HCEC 1CT (cell line): ENCODE results near the gene ANKS1A.

Source experiments
- DNase-seq: peaks from one replicate; pipeline ENCODE4 v3.0.0-alpha.2; 2017

Gene ANKS1A

GRCh38 chr6:35057449-35058357, 168.6 kb downstream of the ANKS1A start:
- DNase-seq, result no peak

DNA sequence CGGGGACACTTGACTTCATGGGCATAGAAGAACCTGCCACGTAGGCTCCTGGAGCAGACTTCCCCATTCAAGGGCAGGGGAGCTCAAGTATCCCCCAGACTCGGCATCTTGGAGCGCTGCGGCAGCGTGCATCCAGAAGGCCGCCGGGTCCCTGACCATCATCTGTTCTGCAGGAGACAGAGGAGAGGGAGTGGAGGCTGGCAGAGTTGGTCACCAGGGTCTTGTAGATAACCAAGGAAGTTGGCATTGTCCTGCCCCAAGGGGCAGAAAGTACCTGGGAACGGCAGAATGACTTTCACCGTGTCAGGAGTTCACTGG, 169.3 kb downstream of the ANKS1A start:
- DNase-seq, result no peak

DNA sequence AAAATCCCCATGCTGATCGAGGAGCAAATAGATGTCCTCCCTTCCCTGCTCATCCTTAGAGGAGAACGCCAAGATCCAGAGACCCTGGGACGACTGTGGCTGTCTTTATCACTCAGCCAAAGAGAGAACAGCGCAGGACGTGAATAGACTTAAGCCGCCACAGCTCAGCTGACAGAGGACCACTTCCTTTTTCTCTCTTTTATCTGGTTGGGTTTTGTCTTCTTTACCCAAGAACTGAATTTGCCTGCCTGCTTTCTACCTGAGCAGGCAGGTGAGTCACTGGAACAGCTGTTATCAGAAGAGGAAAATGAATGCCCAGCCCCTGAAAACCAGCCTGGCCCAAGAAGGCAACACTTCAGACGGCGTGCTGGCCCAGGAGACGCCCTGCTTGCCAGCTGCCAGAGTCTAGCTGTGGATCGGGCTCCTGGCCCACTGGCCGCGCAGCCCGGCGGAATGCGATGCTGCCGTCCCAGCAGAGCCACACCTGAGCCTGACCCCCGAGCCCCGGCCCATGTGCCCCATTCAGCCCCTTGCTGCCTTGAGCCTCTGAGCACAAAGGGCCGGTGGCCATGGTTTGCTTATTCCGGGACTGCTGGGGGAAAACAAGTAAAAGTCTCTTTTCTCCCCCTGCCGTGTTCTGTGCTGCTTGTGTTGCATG, 169.9 kb downstream of the ANKS1A start:
- DNase-seq, result no peak

- no peak for DNase-seq
Measured at GRCh38 chr6:35059596-35060345, 170.7 kb downstream of the ANKS1A start.

- no peak for DNase-seq
Measured at GRCh38 chr6:35061102-35061615, 172.1 kb downstream of the ANKS1A start.

GRCh38 chr6:35061651-35062410, 172.8 kb downstream of the ANKS1A start:
- no peak for DNase-seq

DNA sequence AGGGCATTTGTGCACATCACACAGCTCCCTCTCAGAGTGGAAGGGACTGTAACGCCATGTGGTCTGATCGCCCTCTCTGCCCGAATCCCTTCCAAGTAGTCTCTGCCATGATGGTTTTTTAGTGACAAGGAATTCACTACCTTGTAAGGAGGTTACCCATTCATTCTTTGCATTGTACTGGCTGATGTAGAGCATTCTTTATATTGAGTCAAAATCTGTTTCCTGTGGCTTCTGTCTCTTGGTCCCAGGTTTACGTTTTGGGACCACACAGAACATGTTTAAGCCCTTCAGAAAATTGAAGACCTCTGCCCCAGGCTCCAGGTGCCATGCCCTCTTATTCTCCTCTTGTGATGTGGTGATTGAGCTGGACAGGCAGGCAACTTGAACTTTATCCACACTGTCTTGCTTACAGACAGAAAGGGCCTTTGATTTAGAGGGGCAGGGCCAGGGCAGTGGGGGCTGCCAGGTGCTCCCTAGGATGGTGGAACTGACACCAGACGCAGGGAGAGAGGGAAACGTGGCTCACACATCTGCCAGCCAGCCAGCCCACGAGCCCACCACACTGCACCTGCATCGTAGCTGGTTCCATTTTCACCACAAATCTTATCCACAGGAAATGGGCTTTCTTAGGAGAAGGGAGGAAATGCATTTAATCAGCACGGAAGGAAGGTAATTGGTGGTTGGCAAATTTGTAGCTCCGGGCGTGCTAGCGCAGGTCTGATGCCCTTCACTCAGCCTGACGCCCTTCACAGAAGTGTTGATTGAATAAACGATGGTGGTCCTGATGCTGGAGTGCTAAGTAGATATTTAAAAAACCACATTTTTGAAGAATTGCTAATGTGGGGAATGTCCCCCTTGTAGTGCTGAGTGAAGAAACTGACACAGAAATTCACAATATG, 173.9 kb downstream of the ANKS1A start:
- no peak for DNase-seq

GRCh38 chr6:35063701-35064280, 174.7 kb downstream of the ANKS1A start:
- DNase-seq, result no peak

DNA sequence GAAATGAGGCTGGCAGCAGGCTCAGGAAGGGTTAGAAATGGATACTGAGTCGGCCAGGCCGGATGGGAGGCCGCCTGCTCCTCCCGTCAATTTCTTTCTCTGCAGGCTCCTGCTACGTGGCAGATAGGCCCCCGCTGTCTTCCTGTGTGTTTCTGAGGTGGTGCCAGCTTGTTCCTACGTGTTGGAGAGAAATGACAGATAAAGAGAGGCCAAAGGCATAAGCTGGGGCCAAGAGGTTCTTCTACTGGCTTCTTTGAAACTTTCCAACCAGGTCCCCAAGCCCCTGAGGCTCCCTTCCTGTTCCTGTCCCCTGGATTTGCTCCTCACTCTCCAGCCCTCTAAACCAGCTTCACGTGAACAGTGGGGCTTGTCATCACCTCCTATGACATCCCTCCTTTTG, 175.2 kb downstream of the ANKS1A start:
- DNase-seq, result no peak

- no peak for DNase-seq
Measured at GRCh38 chr6:35064757-35065440, 175.8 kb downstream of the ANKS1A start.

GRCh38 chr6:35065441-35065800, 176.4 kb downstream of the ANKS1A start:
- no peak for DNase-seq

DNA sequence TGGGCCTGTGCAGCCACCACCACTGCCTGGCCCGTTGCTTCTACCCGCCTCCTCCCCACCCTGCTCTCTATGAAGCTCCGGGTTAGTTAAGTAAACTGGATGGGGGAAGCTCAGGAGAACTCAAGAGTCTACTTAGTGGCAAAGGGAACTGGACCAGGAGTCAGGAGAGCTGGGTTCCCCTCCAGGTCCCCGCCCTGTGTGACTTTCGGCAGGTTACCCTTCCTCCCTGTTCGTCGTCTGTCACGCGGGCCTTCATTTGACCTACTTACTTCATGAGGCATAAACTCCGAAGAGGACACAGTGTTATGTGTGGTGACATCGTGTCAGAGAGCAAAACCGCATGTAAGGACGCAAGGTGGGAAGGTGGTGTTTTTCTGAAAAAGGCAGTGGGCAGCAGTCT, 176.8 kb downstream of the ANKS1A start:
- no peak for DNase-seq

DNA sequence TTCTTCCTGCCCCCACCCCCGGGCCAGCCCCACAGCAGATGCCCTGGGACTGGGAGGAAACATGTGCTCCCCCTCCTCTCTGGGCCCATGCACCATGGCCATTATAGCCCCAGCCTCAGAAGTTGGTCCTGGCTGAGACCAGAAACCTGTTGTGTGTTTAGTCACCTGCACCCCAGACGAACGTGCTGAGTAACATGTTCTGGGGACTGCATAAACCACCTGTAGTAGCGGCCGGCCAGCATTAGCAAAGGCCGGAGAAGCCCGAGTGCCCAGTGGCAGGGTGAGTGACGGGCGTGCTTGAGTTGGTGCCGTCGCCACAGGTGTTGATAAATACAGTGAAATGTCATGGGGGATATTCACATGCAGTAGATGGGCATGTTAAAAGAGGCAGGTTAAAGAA, 178.2 kb downstream of the ANKS1A start:
- no peak for DNase-seq

DNA sequence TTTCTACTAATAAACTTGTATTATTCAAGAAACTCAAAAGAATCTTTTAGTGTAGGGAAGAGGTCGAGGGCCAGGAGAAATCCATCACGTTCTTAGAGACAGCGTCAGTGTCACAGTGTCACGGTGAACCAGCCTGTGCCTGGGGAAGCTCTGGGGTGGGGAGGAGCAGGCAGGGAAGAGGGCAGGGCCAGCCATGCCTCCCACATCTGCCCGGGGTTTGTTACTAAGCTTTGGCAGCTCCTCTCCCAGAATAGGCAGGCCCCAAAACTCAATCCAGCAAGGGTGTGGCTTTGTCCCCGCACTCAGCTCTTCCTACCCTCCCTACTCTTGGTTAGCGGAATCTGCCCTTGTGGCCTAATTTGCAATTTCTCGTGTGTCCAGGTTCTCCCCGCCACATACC, 179.2 kb downstream of the ANKS1A start:
- no peak for DNase-seq

DNA sequence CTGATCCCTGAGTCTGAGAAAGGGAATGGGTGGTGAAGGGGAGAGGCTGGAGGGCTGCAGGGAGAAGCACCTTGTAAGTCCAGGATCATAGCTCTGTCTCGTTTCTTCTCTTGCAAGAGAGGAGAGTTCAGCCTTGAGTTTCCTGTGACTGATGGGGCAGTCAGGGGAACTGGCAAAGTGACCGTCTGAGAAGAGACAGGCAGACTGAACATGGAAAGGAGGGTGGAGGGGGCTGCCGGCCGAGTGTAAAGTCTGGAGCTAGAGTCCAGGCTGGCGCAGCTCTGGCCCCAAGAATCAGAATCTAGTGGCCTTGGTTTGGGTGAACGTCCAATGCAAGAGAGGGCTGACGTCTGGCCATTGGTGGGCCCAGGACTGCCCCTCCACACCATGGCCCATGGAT, 179.6 kb downstream of the ANKS1A start:
- DNase-seq, result no peak

DNA sequence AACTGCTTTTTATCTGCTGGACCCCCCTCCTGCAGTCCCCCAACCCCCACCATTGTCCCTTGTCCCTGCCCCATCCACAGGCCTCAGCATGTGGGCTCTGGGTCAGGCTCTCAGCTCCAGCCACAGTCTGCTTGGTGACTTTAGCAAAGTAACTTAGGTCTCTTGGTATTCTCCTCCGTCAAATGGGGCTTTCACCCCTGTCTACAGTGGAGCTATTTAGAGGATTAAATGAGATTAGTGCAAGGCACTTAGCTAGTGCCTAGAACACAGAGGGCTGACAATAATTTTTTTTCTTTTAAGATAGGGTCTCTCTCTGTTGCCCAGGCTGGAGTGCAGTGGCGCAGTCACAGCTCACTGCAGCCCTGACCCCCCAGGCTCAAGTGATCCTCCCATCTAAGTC, 180.2 kb downstream of the ANKS1A start:
- no peak for DNase-seq

- no peak for DNase-seq
Measured at GRCh38 chr6:35070111-35070510, 181.1 kb downstream of the ANKS1A start.

DNA sequence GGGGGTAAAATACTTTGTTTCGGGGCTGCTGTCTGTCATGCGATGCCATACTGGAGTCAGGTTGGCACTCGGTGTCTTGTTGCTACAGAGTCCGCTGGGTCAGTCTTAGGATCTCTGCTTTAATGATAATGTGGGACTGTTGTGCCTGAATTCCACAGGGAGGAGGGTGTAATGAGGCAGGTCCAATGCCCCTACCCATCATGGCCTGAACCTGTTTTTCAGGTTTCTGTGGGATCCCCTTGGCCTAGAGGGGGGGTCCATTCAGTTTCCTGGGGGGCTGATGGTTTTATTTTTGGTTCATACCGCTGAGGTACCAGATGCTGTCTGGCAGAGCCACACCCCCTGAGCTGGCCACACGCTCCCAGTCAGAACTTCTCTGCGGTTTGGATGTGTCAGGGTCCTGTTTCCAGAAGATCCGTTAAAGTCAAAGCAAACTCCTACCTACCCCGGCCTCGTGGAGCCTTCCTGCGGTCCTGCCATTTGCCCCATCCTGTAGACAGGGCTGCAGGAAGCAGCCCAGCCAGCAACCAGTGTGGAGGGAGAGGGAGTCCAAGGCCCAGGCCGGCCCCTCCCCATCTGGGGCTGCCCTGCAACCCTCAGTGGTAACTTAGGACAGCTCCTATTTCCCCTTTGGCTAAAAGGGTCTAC, 182.4 kb downstream of the ANKS1A start:
- no peak for DNase-seq

DNA sequence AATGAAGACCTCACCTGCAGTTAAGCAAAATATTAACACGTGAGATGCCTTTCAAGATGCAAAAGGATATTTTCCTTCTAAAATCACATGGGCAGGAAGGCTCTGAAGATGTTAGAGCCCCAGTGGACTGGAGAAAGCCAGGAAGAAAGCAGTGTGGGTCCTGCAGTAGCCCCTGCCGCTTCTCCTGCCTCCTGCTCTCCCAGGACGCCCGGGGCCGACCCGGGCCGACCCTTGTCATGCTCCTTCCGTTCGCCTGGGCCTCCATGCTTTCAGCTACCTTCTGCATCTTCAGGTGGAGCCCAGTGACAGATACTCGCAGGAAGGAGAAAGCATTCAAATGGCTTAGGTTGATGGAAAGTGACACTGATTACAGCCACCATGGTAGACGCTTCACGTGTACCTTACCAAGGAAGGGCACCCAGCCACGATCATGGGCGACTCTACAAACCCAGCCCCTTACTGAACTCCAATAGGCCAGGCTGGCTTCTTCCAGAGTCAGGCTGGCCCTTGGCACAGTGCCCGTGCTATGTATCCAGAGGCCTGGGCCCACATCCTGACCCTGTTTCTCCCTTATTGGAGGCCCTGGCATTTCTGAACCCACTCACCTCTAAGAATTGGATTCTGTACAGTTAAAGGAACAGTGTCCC, 183.1 kb downstream of the ANKS1A start:
- DNase-seq, result no peak

- DNase-seq, result no peak
Measured at GRCh38 chr6:35072698-35073055, 183.6 kb downstream of the ANKS1A start.
